ENCODE results near the gene TMEM116.
A peak's percentile ranks its signal among the peaks of the same experiment; 100 is the strongest.
"Not testable (repeated sequence)": the region's sequence is repeated elsewhere in the genome, so short reads cannot be mapped to it uniquely, and the experiment has no call there.

TMEM116 gene

GRCh38 chr12:112012775-112013600, at the start of gene TMEM116, which contains the start of gene ERP29:
TSS of gene TMEM116 (minus strand) at chr12:112013165. CDS start at chr12:112005270, 7,895 bp downstream.
TSS of gene ERP29 (plus strand) at chr12:112013426. CDS start at chr12:112013466, 40 bp downstream.
- DNase-seq: peak; percentile 96

- no peak for DNase-seq
Observed at GRCh38 chr12:112061137-112061536, 48.2 kb upstream of the TMEM116 start.

GRCh38 chr12:112049351-112049750, 36.4 kb upstream of the TMEM116 start:
- DNase-seq: no peak

GRCh38 chr12:112046003-112046402, 33.0 kb upstream of the TMEM116 start:
- no peak for DNase-seq

GRCh38 chr12:112036614-112037013, 23.6 kb upstream of the TMEM116 start:
- not testable (repeated sequence) for DNase-seq

- DNase-seq: no peak
Observed at GRCh38 chr12:112035219-112035785, 22.3 kb upstream of the TMEM116 start.

- no peak for DNase-seq
Observed at GRCh38 chr12:112032292-112032691, 19.3 kb upstream of the TMEM116 start.

GRCh38 chr12:112031472-112031871, 18.5 kb upstream of the TMEM116 start:
- DNase-seq: no peak

GRCh38 chr12:112029301-112029700, 16.3 kb upstream of the TMEM116 start:
- no peak for DNase-seq

GRCh38 chr12:112025808-112026375, 12.9 kb upstream of the TMEM116 start:
- no peak for DNase-seq

GRCh38 chr12:112023759-112024396, 10.9 kb upstream of the TMEM116 start:
- DNase-seq: no peak

- DNase-seq: no peak
Observed at GRCh38 chr12:112022241-112023016, 9.5 kb upstream of the TMEM116 start.

- no peak for DNase-seq
Observed at GRCh38 chr12:112020947-112021457, 8.0 kb upstream of the TMEM116 start.

GRCh38 chr12:112018571-112019237, 5.7 kb upstream of the TMEM116 start:
- DNase-seq: no peak

- no peak for DNase-seq
Observed at GRCh38 chr12:112017041-112017440, 4.1 kb upstream of the TMEM116 start.

GRCh38 chr12:112015938-112016337, 3.0 kb upstream of the TMEM116 start:
- DNase-seq: no peak

GRCh38 chr12:112013601-112014402, 837 bp upstream of the TMEM116 start:
- peak; percentile 52 for DNase-seq

GRCh38 chr12:112011685-112012084, 1.3 kb downstream of the TMEM116 start:
- no peak for DNase-seq

GRCh38 chr12:112010415-112011344, 2.3 kb downstream of the TMEM116 start:
- DNase-seq: no peak

GRCh38 chr12:112009596-112009995, 3.4 kb downstream of the TMEM116 start:
- not testable (repeated sequence) for DNase-seq

All from SHP77 treated with DMSO at 0.1 percent for 48 hours (cell line).